IMR-90 (cell line): Measurements from ENCODE around the gene AXDND1. TPM values are rescaled to one million over a fixed set of nuclear protein-coding genes. Genes with fewer than 3 reads are reported as not detected.

ENCODE experiments used
- ATAC-seq: fragments of 200-7000 bp; cut with Tn5 transposase; 2 replicates; pipeline ENCODE4 v1.9.1; 2020; ENCODE audit warnings: low read depth, mild to moderate bottlenecking, moderate library complexity
- BruUV-seq: library from RNA; stranded (reverse); fragments of 400-500 nt; replicated peaks from 2 replicates; lab custom pipeline; 2021; lab: Mats Ljungman, UMichigan
- CTCF ChIA-PET: fragments of 300-600 bp; formaldehyde crosslinking; extraction: SDS; loops from one replicate; lab custom pipeline; 2021; ENCODE audit warnings: antibody characterized with exemption; lab: Yijun Ruan, JAX
- POLR2A ChIA-PET: fragments of 300-600 bp; sonication (Branson Sonifier 250); formaldehyde crosslinking; loops from one replicate; lab custom pipeline; 2022; ENCODE audit warnings: antibody characterized with exemption; ENCODE audit not compliant: unreplicated experiment; lab: Charles Lee
- DNase-seq: peaks from one replicate; pipeline ENCODE4 v3.0.0; 2013
- H2AFZ ChIP-seq: replicated peaks from 2 replicates; pipeline ENCODE3; 2013; ENCODE audit warnings: low read length, mild to moderate bottlenecking; ENCODE audit not compliant: poor library complexity
- H2AK5ac ChIP-seq: 2 replicates; pipeline ENCODE4 v1.6.1; 2013; ENCODE audit warnings: low read depth, low read length, inconsistent platforms
- H2AK9ac ChIP-seq: replicated peaks from 2 replicates; pipeline ENCODE3; 2013; ENCODE audit warnings: mild to moderate bottlenecking, low read depth, low read length, moderate library complexity; ENCODE audit not compliant: poor library complexity
- H2BK120ac ChIP-seq: 2 replicates; pipeline ENCODE4 v1.6.1; 2013; ENCODE audit warnings: low read depth, low read length, inconsistent platforms
- H2BK15ac ChIP-seq: 3 replicates; pipeline ENCODE4 v1.6.1; 2013; ENCODE audit warnings: low read depth, low read length, inconsistent platforms
- H2BK20ac ChIP-seq: 2 replicates; pipeline ENCODE4 v1.6.1; 2013; ENCODE audit warnings: low read depth, mild to moderate bottlenecking, inconsistent platforms, low read length, moderate library complexity
- H2BK5ac ChIP-seq: 2 replicates; pipeline ENCODE4 v1.6.1; 2013; ENCODE audit warnings: mild to moderate bottlenecking, low read depth, low read length, inconsistent platforms; ENCODE audit not compliant: poor library complexity, severe bottlenecking
- H3K14ac ChIP-seq: replicated peaks from 2 replicates; pipeline ENCODE4 v1.6.1; 2013; ENCODE audit warnings: low read depth, low read length, inconsistent platforms
- H3K18ac ChIP-seq: 2 replicates; pipeline ENCODE4 v1.6.1; 2013; ENCODE audit warnings: low read depth, low read length, control low read depth
- H3K23ac ChIP-seq: 2 replicates; pipeline ENCODE4 v1.6.1; 2013; ENCODE audit warnings: low read depth, low read length, inconsistent platforms
- H3K27ac ChIP-seq: 2 replicates; pipeline ENCODE4 v1.5.1; 2013; ENCODE audit warnings: mild to moderate bottlenecking, control low read depth, low read length; ENCODE audit not compliant: insufficient read depth
- H3K27me3 ChIP-seq: 2 replicates; pipeline ENCODE4 v1.6.1; 2013; ENCODE audit warnings: low read length; ENCODE audit not compliant: control insufficient read depth, insufficient read depth
- H3K36me3 ChIP-seq: 2 replicates; pipeline ENCODE4 v1.6.1; 2013; ENCODE audit warnings: low read length, mixed read lengths; ENCODE audit not compliant: control insufficient read depth, insufficient read depth
- H3K4ac ChIP-seq: 2 replicates; pipeline ENCODE4 v1.6.1; 2013; ENCODE audit warnings: low read depth, low read length, inconsistent platforms
- H3K4me1 ChIP-seq: 2 replicates; pipeline ENCODE4 v1.6.1; 2013; ENCODE audit warnings: low read length, mixed read lengths; ENCODE audit not compliant: control insufficient read depth, insufficient read depth
- H3K4me2 ChIP-seq: 2 replicates; pipeline ENCODE4 v1.6.1; 2013; ENCODE audit warnings: low read depth, mild to moderate bottlenecking, control low read depth, low read length, moderate library complexity
- H3K4me3 ChIP-seq: 2 replicates; pipeline ENCODE4 v1.5.1; 2013; ENCODE audit warnings: low read depth, mild to moderate bottlenecking, control low read depth, low read length, moderate library complexity; ENCODE audit not compliant: insufficient read depth
- H3K56ac ChIP-seq: 2 replicates; pipeline ENCODE4 v1.6.1; 2013; ENCODE audit warnings: low read length, inconsistent platforms; ENCODE audit not compliant: insufficient read depth; ENCODE audit errors: extremely low read depth
- H3K79me1 ChIP-seq, 2 experiments: 2 replicates each; pipeline ENCODE4 v1.6.1; 2013; ENCODE audit warnings: low read length in 2 of 2, inconsistent platforms in 1 of 2, low read depth in 1 of 2
- H3K9ac ChIP-seq: 2 replicates; pipeline ENCODE4 v1.6.1; 2013; ENCODE audit warnings: low read depth, low read length, control low read depth
- H3K9me1 ChIP-seq: 2 replicates; pipeline ENCODE4 v1.6.1; 2013; ENCODE audit warnings: low read length, inconsistent platforms; ENCODE audit not compliant: insufficient read depth
- H3K9me3 ChIP-seq: 2 replicates; pipeline ENCODE4 v1.6.1; 2013; ENCODE audit warnings: low read length; ENCODE audit not compliant: control insufficient read depth, insufficient read depth
- H4K20me1 ChIP-seq: 2 replicates; pipeline ENCODE4 v1.6.1; 2013; ENCODE audit warnings: low read length, inconsistent platforms; ENCODE audit not compliant: insufficient read depth
- H4K5ac ChIP-seq: 2 replicates; pipeline ENCODE4 v1.6.1; 2013; ENCODE audit warnings: mild to moderate bottlenecking, low read depth, low read length, control low read depth
- H4K8ac ChIP-seq, 2 experiments: 2 replicates each; pipeline ENCODE4 v1.6.1; 2013; ENCODE audit warnings: low read depth in 2 of 2, low read length in 2 of 2, control low read depth in 1 of 2, inconsistent platforms in 1 of 2
- H4K91ac ChIP-seq: 2 replicates; pipeline ENCODE4 v1.6.1; 2013; ENCODE audit warnings: low read depth, low read length, inconsistent platforms; ENCODE audit not compliant: insufficient read depth
- BHLHE40 ChIP-seq: fragments of 150-350 bp; IDR thresholded peaks from 2 replicates; pipeline ENCODE4 v1.6.1; 2016; ENCODE audit warnings: mild to moderate bottlenecking, low read depth, low read length
- CTCF ChIP-seq: conservative IDR thresholded peaks from 2 replicates; pipeline ENCODE4 v1.5.1; 2012; ENCODE audit warnings: mild to moderate bottlenecking, low read depth, low read length, improper control_type of control experiment
- MXI1 ChIP-seq: IDR thresholded peaks from 2 replicates; pipeline ENCODE4 v1.6.1; 2012; ENCODE audit warnings: low read depth, mild to moderate bottlenecking, low read length, moderate library complexity, borderline replicate concordance
- POLR2A ChIP-seq: IDR thresholded peaks from 2 replicates; pipeline ENCODE4 v1.6.1; 2012; ENCODE audit warnings: mild to moderate bottlenecking, low read depth, low read length
- SMC3 ChIP-seq: fragments of 150-350 bp; IDR thresholded peaks from 2 replicates; pipeline ENCODE4 v1.6.1; 2016; ENCODE audit warnings: low read depth, mild to moderate bottlenecking, antibody characterized with exemption, low read length, moderate library complexity
- WGBS, 2 experiments: methylation state at CpG; one replicate each; pipeline versions ENCODE4 v1.1.5 to v1.1.7; 2013; ENCODE audit warnings: missing lambda C conversion rate in 2 of 2; ENCODE audit not compliant: insufficient read length in 1 of 2; ENCODE audit errors: extremely low coverage in 2 of 2; 5-methylcytosine and 5-hydroxymethylcytosine counted together
- dilution Hi-C: fragments of 300-500 bp; cut with HindIII; formaldehyde crosslinking; loops from one replicate; pipeline ENCODE4 v1.14.3; 2018; ENCODE audit warnings: low sequenced_read_pairs; ENCODE audit not compliant: unreplicated experiment
- in situ Hi-C: fragments of 300-500 bp; cut with MboI; formaldehyde crosslinking; loops from 3 replicates; pipeline ENCODE4 v1.14.3; 2019; ENCODE audit warnings: low sequenced_read_pairs, inconsistent platforms, mixed read lengths
- intact Hi-C: fragments of 100-400 bp; cut with micrococcal nuclease; formaldehyde crosslinking; loops from 2 replicates; pipeline ENCODE4 v1.10.0; 2022
- polyA plus RNA-seq, 3 experiments: library from polyadenylated mRNA; depleted of rRNA; stranded (reverse); fragments of >200 nt; gene quantifications; 2 replicates each; pipeline ENCODE4 v1.2.3, GENCODE V29; 2012; ENCODE audit warnings: low replicate concordance in 1 of 3
- total RNA-seq: library from RNA; depleted of rRNA; stranded (reverse); fragments of >200 nt; gene quantifications from 2 replicates; pipeline ENCODE4 v1.2.3, GENCODE V29; 2012

Gene AXDND1
- total and polyA plus RNA-seq, 2 of the 4 experiments (the other 2 are of a cell fraction): not detected

DNA sequence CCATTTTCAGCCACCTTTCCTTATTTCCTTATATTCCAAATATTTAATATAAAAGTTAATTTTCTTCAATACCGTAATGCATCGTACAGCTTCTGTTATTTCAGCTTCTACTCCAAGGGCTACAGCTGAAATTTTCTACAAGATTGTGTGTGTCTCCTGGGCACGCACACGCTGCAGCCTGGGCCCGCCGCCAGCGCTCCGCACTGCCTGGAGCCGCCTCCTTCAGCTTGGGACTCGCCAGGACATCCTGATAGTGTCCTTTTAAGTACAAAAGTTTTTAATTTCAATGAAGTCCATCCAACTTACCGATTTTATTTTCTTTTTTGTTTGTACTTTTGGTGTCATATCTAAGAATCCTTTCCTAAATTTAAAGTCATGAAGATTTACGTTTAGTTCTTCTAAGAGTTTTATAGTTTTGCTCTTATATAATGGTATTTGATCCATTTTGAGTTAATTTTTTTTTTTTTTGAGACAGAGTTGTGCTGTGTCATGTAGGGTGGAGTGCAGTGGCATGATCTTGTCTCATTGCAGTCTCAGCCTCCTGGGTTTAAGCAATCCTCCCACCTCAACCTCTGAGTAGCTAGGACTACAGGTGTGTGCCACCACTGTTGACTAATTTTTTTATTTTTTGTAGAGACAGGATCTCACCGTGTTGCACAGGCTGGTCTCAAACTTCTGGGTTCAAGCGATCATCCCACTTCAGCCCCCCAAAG lies 82.8 kb downstream of the AXDND1 start:
- no peaks in the 10 kb centered on the region for H3K9me1 ChIP-seq
- POLR2A ChIA-PET: no interaction called here

More for the DNA sequence above, 82.8 kb downstream of the AXDND1 start:
- H2AK9ac ChIP-seq: no peak overlapping the region
- no TSS peak for BruUV-seq
- no peak overlapping the region for H3K56ac ChIP-seq
- H3K9ac ChIP-seq: no peak overlapping the region
- no peaks in the 10 kb centered on the region for H3K79me1 ChIP-seq
- no peaks in the 10 kb centered on the region for H3K36me3 ChIP-seq
- H2BK120ac ChIP-seq: no peak overlapping the region
- WGBS, 2 experiments: 100% methylated on average over 1 of the region's 14 CpGs; no CpG with 5 or more reads in 1 of the 2 experiments
- no peak overlapping the region for H3K4me2 ChIP-seq
- H3K23ac ChIP-seq: no peak overlapping the region
- H2AFZ ChIP-seq: no peak overlapping the region
- TF ChIP-seq CTCF (no peak), POLR2A (no peak), MXI1 (no peak), BHLHE40 (no peak), SMC3 (no peak)
- intact Hi-C loops: no loop called here
- no peak overlapping the region for H3K4me3 ChIP-seq
- no peak for ATAC-seq
- H3K18ac ChIP-seq: no peak overlapping the region
- no peaks in the 10 kb centered on the region for H3K27me3 ChIP-seq
- no peak overlapping the region for H2AK5ac ChIP-seq
- no peak overlapping the region for H3K27ac ChIP-seq
- no peaks in the 10 kb centered on the region for H3K4me1 ChIP-seq
- H2BK15ac ChIP-seq: no peak overlapping the region
- no peak overlapping the region for H4K5ac ChIP-seq
- in situ Hi-C loops: no loop called here
- no peak overlapping the region for H2BK5ac ChIP-seq
- no peaks in the 10 kb centered on the region for H4K20me1 ChIP-seq
- H4K8ac ChIP-seq: no peak overlapping the region
- H2BK20ac ChIP-seq: no peak overlapping the region
- no peak overlapping the region for H4K91ac ChIP-seq
- no peak overlapping the region for H3K4ac ChIP-seq
- DNase-seq: no peak
- dilution Hi-C loops: no loop called here
- H3K9me3 ChIP-seq: no peaks in the 10 kb centered on the region
- H3K14ac ChIP-seq: no peak overlapping the region
- CTCF ChIA-PET: no interaction called here
